SW 1271 (cell line): ENCODE results near the gene CEACAM19.
A peak's percentile ranks its signal among the peaks of the same experiment; 100 is the strongest.
"Not testable (repeated sequence)": the region's sequence is repeated elsewhere in the genome, so short reads cannot be mapped to it uniquely, and the experiment has no call there.

ENCODE experiments used
- DNase-seq, 2 experiments: peaks; one replicate each; lab custom pipeline; 2025; lab: John Stamatoyannopoulos, UW

The CEACAM19 gene

DNA sequence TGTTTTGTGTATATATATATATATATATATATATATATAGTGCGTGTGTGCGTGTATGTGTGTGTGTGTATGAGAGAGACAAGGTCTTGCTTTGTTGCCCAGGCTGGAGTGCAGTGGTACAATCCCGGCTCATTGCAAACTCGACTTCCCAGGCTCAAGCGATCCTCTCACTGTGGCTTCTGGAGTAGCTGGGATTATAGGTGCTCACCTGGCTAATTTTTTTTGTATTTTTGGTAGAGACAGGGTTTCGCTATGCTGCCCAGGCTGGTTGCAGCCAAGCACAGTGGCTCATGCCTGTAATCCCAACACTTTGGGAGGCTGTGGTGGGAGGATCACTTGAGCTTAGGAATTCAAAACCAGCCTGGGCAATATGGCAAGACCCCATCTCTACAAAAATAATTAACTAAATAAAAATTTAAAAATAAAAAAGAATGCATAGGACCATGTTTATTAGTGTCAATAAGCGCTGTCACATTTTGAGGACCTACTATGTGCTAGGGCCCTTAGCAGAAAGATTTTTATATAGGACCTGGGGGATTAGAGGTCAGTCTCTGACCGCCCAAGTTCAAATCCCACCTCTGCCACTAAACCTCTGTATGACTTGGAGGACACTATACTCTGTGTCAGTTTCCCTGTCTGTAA is 25.8 kb upstream of the CEACAM19 start:
- DNase-seq, result no peak

DNA sequence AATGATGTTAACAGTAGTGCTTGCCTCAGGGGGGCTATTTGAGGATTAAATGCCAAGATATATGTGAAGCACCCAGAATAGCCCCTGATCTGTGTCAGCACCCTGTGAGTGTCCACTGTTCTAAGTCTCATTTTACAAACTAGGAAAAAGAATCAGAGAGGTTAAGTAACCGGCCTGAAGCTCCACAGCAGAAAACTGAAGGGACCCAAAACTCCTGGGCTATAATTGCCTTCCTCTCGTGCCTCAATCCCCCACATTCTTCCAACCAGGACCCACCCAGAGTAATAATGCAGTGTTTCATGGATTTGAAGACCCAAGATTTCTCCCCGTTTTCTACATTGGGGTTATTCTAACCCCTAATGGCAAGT is 25.2 kb upstream of the CEACAM19 start:
- DNase-seq, result no peak

DNA sequence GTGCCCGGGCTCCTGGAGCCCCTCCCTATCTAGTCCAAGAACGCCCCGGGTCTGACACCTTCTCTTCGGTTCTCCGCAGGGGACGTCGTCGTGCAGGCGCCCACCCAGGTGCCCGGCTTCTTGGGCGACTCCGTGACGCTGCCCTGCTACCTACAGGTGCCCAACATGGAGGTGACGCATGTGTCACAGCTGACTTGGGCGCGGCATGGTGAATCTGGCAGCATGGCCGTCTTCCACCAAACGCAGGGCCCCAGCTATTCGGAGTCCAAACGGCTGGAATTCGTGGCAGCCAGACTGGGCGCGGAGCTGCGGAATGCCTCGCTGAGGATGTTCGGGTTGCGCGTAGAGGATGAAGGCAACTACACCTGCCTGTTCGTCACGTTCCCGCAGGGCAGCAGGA is 24.1 kb upstream of the CEACAM19 start:
- no peak for DNase-seq

DNA sequence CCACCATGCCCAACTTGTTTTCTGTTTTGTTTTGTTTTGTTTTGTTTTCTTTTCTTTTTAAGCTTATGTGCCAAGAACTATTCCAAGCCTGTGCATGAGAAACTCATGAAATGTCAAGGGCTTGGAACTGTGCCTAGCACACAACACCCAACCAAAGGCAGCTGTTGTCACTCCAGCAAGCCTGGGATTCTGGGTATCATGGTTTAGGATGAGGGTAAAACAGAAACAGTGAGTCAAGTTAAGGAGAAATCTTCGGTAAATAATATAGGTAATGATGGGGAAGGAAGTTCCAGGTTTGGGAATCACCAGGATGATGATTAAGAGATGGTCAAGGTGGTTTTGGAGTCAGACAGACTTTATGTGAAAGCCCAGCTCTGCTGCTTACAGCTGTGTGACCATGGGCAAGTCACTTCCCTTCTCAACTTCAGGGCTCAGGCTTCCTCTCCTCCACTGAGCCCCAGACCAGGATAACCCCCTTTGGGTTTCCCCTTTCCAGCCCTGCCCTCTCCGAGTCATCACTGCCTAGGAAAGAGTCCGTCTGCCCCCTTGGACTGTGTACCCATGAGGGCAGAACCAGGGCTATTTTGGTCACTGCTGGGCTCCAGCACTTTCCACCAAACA is 22.5 kb upstream of the CEACAM19 start:
- DNase-seq, result no peak

DNA sequence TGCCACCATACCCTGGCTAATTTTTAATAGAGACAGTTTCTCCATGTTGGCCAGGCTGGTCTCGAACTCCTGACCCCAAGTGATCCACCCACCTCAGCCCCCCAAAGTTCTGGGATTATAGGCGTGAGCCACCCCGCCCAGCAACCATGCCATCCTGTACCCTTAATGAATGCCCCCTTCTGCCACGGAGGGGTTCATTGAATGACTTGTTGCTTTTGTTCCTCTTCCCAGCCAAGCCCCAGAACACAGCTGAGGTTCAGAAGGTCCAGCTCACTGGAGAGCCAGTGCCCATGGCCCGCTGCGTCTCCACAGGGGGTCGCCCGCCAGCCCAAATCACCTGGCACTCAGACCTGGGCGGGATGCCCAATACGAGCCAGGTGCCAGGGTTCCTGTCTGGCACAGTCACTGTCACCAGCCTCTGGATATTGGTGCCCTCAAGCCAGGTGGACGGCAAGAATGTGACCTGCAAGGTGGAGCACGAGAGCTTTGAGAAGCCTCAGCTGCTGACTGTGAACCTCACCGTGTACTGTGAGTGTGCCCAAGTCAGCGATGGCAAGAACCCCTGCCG is 21.6 kb upstream of the CEACAM19 start:
- DNase-seq, result no peak

DNA sequence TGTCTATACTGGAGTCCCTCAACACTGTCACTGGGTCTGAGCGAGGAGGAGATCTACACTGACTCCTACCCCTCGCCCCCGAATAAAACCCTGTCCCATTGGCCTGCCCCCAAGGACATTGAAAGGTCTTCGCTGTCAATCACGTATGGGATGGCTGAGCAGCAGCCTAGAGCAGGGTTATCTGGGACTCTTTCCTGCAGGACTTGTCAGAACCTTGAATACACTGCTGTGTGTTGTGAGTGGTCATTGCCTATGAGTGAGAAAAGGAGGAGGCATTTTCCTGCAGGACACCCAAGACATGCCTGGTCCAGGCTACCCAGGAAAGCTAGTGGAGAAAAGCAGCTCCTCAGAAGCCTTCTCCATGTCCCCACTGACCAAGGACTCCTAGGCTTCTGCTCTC is 17.9 kb upstream of the CEACAM19 start:
- no peak for DNase-seq

DNA sequence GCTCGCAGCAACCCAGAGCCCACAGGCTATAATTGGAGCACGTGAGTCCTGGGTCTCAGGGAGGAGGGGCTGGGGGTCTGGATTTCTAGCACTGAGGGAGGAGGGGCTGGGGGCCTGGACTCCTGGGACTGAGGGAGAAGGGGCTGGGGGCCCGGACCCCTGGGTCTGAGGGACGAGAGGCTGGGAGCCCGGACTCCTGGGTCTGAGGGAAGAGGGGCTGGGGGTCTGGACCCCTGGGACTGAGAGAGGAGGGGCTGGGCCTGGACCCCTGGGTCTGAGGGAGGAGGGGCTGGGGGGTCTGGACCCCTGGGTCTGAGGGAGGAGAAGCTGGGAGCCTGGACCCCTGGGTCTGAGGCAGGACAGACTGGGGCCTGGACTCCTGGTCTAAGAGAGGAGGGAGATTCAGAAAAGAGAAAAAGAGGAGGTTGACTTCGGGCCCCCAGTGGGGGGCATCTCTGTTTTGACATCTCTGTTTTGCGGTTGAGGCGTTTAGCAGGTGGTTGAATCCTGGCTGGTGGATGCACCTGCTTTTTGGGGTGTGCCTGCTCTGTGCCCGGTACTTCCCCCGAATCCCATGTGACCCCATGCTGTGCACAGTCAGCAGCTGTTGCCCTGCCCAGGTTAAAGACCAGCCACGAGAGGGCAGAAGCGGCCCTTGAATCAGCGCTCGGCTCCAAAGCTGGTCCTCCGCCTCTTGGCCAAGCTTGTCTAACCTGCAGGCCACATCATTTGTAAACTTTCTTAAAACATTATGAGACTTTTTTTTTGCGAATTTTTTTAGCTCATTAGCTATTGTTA is 17.1 kb upstream of the CEACAM19 start:
- DNase-seq, result peak in 1 of 2 experiments; percentile 32

DNA sequence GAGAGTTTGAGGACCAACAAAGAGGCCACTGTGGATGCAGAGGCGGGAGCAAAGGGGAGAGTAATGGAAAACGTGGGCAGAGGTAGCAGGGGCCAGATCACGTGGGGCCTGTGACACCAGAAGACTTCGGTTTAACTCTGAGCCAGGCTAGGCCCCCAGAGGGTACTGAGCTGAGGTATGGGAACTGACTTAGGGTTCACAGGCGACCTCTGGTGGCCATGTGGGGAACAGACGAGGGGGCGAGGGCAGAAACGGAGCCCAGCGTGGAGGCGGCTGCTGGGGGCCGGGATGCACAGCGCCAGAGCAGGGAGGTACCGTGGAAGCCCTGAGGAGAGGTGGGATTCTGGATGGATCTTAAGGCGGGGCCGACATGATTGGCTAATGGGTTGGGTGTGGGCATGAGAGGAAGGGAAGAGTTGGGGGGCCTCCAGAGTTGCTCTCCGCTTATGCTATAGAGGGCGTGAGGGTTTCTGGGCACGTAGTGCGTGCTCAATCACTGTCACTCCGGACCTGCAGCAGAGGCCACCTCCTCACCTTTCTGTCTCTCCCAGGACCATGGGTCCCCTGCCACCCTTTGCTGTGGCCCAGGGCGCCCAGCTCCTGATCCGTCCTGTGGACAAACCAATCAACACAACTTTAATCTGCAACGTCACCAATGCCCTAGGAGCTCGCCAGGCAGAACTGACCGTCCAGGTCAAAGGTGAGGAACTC is 13.9 kb upstream of the CEACAM19 start:
- DNase-seq, result peak in 1 of 2 experiments; percentile 26

DNA sequence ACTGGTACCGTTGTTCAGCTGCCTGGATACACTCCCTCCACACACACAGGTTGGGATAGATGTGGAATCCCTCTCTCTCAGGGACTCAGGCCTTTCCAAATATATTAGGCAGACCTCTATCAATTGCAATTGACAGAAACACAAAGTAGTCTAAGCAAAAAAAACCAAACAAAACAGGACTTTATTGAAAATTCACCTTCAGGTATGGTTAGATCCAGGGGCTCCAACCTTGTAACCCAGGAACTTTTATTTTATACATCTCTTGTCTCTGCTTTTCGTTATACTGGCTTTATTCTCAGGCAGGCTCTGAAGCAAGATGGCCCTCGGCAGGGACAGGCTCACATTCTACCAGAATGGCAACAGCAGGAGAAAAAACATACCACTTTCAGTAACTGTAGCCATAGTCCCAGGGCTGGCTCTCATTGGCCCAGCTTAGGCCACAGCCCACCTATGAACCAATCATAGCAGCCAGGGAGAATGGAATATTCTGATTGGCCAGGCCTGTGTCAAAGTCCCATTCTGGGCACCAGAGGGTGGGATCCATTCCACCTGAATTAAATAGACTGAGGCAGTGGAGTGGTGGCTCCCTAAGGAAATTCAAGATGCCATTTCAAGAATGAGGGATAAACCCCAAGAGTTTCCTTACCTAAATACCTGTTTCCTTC is 13.1 kb upstream of the CEACAM19 start:
- no peak for DNase-seq

DNA sequence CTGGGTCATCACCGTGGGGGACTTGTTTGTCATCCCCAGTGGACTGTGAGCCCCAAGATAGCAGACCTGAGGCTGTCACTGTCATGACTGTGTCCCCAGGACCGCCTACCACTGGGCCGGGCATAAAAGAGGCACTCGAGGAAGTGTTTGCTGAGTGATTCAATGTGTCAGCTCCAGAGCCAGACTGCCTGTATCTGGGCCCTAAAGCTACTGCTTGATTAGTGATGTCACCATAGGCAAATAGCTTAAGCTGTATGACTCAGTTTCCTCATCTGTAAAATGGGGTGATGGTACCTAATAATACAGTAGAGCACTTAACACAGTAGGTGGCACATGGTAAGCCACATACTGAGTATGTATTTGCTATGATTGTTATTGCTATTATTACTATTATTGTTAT is 11.2 kb upstream of the CEACAM19 start:
- no peak for DNase-seq

DNA sequence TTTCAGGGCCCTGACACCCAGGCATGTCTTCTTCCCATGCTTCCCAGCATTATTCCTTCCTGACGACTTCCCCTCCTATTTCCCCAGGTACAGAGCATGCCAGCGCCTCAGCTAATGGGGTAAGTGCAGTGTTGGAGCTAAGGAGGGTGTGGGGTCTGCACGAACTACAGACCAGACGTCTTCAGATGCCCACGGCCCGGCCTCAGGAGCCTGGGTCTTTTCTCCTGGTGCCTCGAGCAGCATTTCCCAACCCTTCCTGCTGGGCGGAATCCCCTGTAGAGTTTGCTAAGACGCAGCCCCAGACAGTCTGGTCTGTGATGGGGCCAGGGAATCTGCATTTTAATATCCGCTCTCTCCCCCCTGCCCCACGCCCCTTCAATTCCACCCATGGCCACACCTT is 10.1 kb upstream of the CEACAM19 start:
- DNase-seq, result no peak

DNA sequence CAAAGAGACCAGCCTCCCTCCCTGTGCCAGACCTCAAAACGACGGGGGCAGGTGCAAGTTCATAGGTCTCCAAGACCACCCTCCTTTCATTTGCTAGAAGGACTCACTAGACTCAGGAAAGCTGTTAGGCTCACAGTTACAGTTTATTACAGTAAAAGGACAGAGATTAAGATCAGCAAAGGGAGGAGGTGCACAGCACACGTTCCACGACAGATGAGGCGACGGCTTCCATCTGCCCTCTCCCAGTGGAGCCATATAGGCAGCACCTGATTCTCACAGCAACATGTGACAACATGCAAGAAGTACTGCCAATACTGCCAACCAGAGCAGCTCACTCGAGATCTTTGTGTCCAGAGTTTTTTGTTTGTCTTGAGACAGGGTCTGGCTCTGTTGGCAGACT is 9.4 kb upstream of the CEACAM19 start:
- no peak for DNase-seq

DNA sequence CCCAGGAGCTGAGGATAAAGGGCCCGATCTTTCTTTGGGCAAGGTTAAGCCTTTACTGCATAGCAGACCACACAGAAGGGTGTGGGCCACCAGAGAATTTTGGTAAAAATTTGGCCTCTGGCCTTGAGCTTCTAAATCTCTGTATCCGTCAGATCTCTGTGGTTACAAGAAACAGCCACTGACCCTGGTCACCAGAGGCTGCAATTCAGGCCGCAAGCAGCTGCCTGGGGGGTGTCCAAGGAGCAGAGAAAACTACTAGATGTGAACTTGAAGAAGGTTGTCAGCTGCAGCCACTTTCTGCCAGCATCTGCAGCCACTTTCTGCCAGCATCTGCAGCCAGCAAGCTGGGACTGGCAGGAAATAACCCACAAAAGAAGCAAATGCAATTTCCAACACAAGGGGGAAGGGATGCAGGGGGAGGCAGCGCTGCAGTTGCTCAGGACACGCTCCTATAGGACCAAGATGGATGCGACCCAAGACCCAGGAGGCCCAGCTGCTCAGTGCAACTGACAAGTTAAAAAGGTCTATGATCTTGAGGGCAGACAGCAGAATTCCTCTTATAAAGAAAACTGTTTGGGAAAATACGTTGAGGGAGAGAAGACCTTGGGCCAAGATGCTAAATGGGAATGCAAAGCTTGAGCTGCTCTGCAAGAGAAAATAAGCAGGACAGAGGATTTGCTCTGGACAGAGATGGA is 8.4 kb upstream of the CEACAM19 start:
- DNase-seq, result no peak

DNA sequence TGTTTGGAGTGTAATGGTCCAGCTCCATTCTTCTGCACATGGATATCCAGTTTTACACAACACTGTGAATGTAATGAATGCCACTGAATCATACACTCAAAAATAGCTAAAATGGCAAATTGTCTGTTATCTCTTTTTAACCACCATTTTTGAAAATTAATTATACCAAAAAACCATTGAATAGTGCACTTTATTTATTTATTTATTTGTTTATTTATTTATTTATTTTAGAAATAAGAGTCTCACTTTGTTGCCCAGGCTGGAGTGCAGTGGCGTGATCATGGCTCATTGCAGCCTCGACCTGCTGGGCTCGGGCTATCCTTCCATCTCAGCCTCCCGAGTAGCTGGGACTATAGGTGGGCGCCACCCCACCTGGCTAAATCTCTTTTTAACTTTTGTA is 7.3 kb upstream of the CEACAM19 start:
- no peak for DNase-seq

DNA sequence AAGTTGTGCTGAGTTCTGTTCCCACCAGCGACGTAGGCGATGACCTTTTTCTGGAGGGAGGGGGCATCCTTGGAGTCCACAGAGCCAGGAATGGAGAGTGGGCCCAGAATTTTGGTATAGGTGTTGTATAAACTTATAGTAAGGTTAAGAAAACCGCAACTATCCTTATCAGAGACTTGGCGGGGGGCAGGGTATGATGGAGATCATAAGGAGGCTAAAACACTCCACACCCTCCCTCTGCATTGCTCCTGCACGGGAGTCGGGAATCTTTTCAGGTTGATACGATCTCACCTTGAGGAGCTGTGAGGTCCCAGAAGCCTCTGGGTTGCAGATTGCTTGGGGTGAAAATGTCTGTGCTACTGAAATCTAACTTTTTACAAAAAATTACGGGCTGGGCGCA is 6.3 kb upstream of the CEACAM19 start:
- DNase-seq, result no peak

DNA sequence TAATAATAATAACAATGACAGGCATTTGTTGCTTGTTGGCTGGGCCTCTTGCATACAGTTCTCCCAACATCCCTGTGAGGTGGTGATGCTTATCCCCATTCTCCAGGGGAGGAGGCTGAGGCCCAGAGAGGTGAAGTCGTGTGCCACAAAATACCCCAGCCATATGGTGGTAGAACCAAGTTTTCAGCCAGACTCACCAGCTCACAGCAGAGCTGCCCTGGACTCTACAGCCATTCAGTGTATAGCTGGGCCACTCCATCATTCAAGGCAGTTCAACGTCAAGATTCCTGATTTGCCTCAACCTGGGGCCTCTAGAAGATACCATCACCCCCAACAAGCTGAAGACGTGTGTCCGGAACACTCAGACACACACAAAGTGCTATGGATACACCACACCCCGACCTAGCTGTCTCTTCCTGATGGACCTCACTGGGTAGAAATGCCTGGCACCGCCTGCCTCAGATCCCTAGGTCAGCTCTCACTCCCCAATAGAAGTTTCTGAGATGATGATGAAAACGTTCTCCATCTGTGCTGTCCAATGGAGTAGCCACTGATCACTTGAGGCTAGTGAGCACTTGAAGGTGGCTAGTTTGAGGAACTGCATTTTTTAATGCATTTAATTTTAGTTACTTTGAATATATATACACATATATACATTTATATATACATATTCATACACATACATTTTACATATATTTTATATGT is 4.3 kb upstream of the CEACAM19 start:
- no peak for DNase-seq

DNA sequence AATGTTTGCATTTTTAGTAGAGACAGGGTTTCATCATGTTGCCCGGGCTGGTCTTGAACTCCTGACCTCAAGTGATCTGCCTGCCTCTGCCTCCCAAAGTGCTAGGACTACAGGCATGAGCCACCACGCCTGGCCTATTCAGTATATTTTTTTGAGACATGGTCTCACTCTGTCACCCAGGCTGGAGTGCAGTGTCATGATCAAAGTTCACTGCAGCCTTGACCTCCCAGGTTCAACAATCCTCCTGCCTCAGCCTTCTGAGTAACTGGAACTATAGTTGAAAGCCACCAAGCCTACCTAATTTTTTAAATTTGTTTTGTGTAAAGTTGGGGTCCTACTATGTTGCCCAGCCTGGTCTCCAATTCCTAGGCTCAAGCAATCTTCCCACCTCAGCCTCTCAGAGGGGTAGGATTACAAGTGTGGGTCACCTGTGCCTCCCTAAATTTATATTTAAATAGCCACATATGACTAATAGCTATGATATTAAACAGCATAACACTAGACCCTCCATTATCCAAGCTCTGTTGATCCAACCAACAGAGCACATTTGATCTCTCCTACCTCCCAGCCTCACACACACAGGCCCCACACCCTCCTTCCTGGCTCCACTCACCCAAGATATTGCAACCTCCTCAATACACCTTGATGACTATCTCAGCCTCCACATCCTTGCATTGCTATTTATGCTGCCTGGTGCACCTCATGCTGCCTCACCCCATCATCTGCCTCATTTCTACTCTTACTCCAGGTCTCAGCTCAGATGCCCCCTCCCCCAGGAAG is 2.1 kb upstream of the CEACAM19 start:
- no peak for DNase-seq

DNA sequence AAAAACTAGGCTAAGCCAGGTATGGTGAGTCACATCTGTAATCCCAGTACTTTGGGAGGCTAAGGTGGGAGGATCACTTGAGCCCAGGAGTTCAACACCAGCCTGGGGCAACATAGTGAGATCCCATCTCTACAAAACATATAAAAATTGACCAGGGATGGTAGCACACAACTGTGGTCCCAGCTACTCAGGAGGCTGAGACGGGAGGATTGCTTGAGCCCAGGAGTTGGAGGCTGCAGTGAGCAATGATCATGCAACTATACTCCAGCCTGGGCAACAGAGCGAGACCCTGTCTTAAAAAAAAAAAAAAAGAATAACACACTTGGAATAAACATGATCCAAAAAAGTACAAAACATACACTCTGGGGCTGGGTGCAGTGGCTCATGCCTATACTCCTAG is 1.3 kb upstream of the CEACAM19 start:
- not testable (repeated sequence) for DNase-seq

DNA sequence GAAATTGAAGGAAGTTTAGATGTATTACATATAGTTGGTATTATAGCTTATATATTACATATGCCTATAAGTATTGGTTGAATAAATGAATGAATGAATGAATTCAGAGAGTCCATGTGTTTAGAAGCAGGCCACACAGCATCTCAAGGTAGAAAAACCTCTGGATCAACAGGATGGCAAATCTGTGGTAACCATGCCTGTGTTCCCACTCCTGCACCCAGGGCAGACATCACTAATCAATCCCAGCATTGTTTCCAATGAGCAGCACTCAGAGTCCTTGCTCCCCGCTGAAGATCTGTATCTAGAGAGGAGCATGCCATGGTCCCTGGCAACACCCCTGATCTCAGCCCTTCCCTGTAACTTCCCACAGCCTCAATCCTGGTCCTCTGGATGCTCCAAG is 944 bp downstream of the CEACAM19 start:
- DNase-seq, result no peak

DNA sequence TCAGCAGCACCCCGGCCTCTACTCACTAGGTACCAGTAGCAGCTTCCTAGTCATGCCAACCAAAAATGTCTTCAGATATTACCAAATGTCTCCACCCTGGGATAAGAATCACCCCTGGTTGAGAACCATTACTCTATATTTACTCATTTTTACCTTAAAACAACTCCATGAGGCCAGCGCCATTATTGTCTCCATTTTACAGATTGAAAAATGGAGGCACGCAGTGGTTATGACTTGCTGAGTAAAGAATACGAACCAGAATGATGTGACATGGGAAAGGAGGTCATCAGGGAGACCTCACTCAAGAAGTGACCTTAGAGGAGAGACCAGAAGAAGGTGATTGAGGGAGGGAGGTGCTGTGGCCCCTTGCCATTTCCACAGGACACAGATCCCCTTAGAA is 2.2 kb downstream of the CEACAM19 start:
- DNase-seq, result no peak
